ENCODE data around the gene ATL3. TPM values are rescaled to one million over a fixed set of nuclear protein-coding genes. Genes with fewer than 3 reads are reported as not detected.

Gene ATL3
- total and polyA plus RNA-seq, 2 of the 4 experiments (the other 2 are of a cell fraction) = 19.9 to 131 TPM

DNA sequence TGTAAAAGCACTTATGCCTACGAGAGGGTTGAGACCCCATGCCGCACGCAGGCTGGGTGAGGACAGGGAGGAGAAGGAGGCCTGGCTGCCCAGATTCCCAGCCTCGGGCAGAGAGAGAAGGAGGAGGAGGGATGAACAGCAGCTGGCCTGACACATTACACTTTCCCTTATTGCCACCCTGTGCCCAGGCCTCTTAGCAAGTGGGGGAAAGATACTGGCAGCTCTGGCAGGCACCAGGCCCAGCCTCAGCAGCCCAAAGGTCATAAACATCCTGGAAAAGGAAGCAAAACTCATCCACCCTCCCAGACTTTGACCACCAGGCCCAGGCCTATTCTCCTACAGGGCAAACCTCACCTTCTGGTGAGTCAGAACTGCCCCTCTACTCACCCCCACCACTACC lies 61.6 kb downstream of the ATL3 start:
- Histone ChIP-seq H3K4me1 (ENCODE audit: control insufficient read depth, insufficient read depth, low read length) (peaks cover 9% of the 10 kb centered on the region; the same call in 1 of the 2 replicates), H2AFZ (replicated peaks; ENCODE audit: low read length, poor library complexity) (no peak overlapping the region), H4K8ac (ENCODE audit: low read depth in 2 of 2, low read length in 2 of 2) (peak overlapping the region in 1 of 2 experiments; percentile 31; a peak in 1 of 4 replicates), H2AK9ac (replicated peaks; ENCODE audit: low read depth, low read length, poor library complexity) (peak overlapping the region; percentile 47), H3K27ac (ENCODE audit: insufficient read depth, low read length) (no peak overlapping the region), H3K9me3 (ENCODE audit: control insufficient read depth, insufficient read depth, low read length) (no peaks in the 10 kb centered on the region), H3K4me3 (ENCODE audit: insufficient read depth, low read depth, low read length) (no peak overlapping the region), H3K4me2 (ENCODE audit: low read depth, low read length) (no peak overlapping the region), H3K79me1 (ENCODE audit: low read depth in 1 of 2, low read length in 2 of 2) (no peaks in the 10 kb centered on the region), H3K9me1 (ENCODE audit: insufficient read depth, low read length) (no peaks in the 10 kb centered on the region; the same call in 1 of the 2 replicates), H4K5ac (ENCODE audit: low read depth, low read length) (peak overlapping the region; percentile 8; the same call in 1 of the 2 replicates), H2BK5ac (ENCODE audit: low read depth, low read length, poor library complexity, severe bottlenecking) (no peak overlapping the region), H3K27me3 (ENCODE audit: control insufficient read depth, insufficient read depth, low read length) (0 out of 2 replicates have a peak, but pooled peaks cover 2% of the 10 kb centered on the region), H3K14ac (replicated peaks; ENCODE audit: low read depth, low read length) (no peak overlapping the region), H3K36me3 (ENCODE audit: control insufficient read depth, insufficient read depth, low read length) (no peaks in the 10 kb centered on the region), H4K91ac (ENCODE audit: insufficient read depth, low read depth, low read length) (no peak overlapping the region; the same call in 1 of the 2 replicates), H2AK5ac (ENCODE audit: low read depth, low read length) (0 out of 2 replicates have a peak overlapping the region, but pooled peaks have one; percentile 43), H3K9ac (ENCODE audit: low read depth, low read length) (no peak overlapping the region), H2BK15ac (ENCODE audit: low read depth, low read length) (no peak overlapping the region), H2BK120ac (ENCODE audit: low read depth, low read length) (0 out of 2 replicates have a peak overlapping the region, but pooled peaks have one; percentile 6), H3K18ac (ENCODE audit: low read depth, low read length) (peak overlapping the region; percentile 47; the same call in 1 of the 2 replicates), H3K4ac (ENCODE audit: low read depth, low read length) (peak overlapping the region; percentile 14; the same call in 1 of the 2 replicates), H4K20me1 (ENCODE audit: insufficient read depth, low read length) (no peaks in the 10 kb centered on the region), H3K23ac (ENCODE audit: low read depth, low read length) (no peak overlapping the region), H2BK20ac (ENCODE audit: low read depth, low read length) (no peak overlapping the region), H3K56ac (ENCODE audit: extremely low read depth, insufficient read depth, low read length) (no peak overlapping the region)
- no peak for TF ChIP-seq RCOR1 (IDR thresholded peaks at IDR 0.05; ENCODE audit: insufficient replicate concordance, low read length)
- TF ChIP-seq CEBPB (IDR thresholded peaks at IDR 0.05; ENCODE audit: low read depth, low read length) = no peak
- TF ChIP-seq POLR2A (IDR thresholded peaks at IDR 0.05; ENCODE audit: low read depth, low read length) = no peak
- TF ChIP-seq, protein P1, sequence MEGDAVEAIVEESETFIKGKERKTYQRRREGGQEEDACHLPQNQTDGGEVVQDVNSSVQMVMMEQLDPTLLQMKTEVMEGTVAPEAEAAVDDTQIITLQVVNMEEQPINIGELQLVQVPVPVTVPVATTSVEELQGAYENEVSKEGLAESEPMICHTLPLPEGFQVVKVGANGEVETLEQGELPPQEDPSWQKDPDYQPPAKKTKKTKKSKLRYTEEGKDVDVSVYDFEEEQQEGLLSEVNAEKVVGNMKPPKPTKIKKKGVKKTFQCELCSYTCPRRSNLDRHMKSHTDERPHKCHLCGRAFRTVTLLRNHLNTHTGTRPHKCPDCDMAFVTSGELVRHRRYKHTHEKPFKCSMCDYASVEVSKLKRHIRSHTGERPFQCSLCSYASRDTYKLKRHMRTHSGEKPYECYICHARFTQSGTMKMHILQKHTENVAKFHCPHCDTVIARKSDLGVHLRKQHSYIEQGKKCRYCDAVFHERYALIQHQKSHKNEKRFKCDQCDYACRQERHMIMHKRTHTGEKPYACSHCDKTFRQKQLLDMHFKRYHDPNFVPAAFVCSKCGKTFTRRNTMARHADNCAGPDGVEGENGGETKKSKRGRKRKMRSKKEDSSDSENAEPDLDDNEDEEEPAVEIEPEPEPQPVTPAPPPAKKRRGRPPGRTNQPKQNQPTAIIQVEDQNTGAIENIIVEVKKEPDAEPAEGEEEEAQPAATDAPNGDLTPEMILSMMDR (conservative IDR thresholded peaks at IDR 0.05; ENCODE audit: low read depth, low read length) = no peak
- in situ Hi-C loops (cut with MboI; ENCODE audit: low sequenced_read_pairs) = no loop called here
- dilution Hi-C loops (cut with HindIII; ENCODE audit: low sequenced_read_pairs, unreplicated experiment) = no loop called here
- intact Hi-C loops (cut with micrococcal nuclease) = no loop called here
- ATAC-seq (ENCODE audit: low read depth) (no peak), DNase-seq (no peak)
- WGBS, 2 experiments (ENCODE audit: extremely low coverage in 2 of 2, insufficient read length in 1 of 2) = no CpG with 5 or more reads among the region's 4 CpGs
- CTCF ChIA-PET = no interaction called here
- POLR2A ChIA-PET (ENCODE audit: unreplicated experiment) = no interaction called here
- no TSS peak for BruUV-seq (replicated peaks)
